NK-92 (cell line): Measurements from ENCODE around the gene CUEDC1.

Source experiments
- DNase-seq: peaks from one replicate; lab custom pipeline; 2025; ENCODE audit not compliant: unreplicated experiment; lab: John Stamatoyannopoulos, UW

CUEDC1 gene, protein sequence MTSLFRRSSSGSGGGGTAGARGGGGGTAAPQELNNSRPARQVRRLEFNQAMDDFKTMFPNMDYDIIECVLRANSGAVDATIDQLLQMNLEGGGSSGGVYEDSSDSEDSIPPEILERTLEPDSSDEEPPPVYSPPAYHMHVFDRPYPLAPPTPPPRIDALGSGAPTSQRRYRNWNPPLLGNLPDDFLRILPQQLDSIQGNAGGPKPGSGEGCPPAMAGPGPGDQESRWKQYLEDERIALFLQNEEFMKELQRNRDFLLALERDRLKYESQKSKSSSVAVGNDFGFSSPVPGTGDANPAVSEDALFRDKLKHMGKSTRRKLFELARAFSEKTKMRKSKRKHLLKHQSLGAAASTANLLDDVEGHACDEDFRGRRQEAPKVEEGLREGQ

DNA sequence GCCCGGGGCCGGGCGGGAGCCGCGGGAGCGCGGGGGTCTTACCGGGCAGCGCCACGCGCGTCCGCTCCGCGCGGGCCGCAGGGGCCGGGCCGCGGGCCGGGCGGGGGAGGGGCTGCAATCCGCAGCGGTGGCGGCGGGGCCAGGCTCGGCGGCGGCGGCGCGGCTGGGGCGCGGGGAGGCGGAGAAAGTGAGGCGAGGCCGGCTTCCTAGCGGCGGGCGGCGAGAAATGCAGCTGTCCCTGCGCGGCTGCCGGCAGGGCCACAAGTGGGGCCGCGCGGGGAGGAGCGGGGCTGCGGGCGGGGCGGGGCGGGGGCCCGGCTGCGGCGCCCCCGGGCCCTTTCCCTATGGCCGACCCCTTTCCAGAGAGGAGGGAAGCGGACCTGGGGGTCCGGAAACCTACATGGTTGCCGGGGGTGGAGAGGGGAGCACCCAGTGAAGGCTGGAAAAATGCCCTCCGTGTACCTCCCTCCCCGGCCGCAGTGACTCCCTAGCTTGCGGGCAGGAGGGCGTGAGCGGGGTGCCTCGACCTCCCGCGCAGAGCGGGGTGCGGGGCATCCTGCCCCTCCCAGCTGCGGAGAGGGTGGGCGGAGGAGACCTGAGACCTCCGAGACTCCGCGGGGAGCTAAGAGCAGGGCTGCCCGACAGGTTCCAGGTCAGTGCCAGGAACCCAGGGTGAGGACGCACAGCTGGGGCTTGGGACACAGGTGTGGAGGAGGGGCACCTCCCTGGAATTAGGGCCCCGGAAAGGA, at the start of gene CUEDC1:
Gene CUEDC1, minus strand, starts transcription at position 230 of the 749 bp plus-strand sequence. CDS start 69,848 bp downstream, outside the sequence.
- no peak for DNase-seq

GRCh38 chr17:58004060-58004459, 48.8 kb upstream of the CUEDC1 start:
- no peak for DNase-seq

- no peak for DNase-seq
These were observed 47.8 kb upstream of the CUEDC1 start for GRCh38 chr17:58002973-58003372.

- no peak for DNase-seq
These were observed 47.1 kb upstream of the CUEDC1 start for GRCh38 chr17:58002154-58002948.

GRCh38 chr17:58001461-58002124, 46.4 kb upstream of the CUEDC1 start:
- DNase-seq, result no peak

DNA sequence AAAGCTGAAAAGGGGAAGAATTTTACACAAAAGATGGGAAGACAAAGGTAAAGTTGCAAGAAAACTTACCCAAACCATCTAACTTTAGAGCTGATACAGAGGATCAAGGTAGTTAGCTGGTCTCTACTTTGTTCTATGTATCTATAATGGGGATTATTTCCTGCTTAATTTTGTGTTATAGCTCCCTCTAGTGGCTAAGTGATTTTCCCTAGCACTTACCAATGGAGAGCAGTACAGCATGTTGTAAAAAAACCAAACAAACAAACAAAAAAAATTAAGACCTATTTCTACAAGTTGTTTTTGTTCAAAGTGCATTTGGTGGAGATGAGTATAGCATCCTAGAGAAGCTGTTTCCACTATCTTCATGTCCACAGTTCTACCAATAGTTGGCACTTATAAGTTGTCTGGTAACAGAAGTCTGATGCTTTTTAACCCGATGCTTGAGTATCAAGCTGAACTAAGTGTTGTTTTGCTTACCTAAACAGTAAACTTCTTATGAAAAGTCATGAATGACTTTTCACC, 44.3 kb upstream of the CUEDC1 start:
- no peak for DNase-seq

GRCh38 chr17:57999010-57999495, 43.8 kb upstream of the CUEDC1 start:
- no peak for DNase-seq

GRCh38 chr17:57997085-57997809, 42.0 kb upstream of the CUEDC1 start:
- no peak for DNase-seq

DNA sequence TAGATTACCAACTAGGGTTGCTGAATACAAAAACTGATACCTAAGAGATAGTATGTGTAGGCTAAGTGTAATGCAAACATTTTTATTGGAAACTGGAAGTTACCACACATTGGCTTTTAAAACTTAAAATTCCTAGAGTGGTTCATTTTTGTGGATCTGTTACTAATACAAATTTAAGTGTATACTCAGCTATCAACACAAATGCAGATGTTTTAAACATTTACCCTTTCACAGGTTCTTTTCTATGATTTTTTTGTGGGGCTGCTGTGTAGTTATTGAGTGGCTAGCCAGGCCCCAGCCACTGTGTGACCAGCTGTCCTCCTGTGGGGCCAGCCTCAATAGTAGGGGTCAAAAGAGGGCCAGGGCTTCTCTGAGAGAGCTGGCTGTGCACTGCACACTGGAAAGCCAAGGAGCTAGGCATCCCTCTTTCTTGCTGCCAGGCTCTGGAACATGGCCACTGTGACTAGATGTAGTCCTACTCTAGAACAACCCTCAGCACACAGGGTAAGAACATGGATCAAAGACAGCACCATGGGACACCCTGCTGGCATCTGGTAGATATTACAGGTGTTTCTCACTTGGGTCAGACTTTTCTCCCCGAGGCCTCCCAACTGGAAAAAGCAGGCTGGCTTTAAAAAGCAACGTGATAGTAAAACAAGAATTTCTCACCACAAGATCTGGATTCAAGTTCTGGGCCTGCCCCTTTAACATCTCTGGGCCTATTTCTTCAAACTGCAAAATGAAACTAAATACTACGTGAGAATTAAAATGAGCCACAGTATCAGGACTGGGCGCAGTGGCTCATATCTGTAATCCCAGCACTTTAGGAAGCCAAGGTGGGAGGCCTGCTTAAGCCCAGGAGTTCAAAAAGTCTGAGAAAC, 40.1 kb upstream of the CUEDC1 start:
- DNase-seq, result no peak

GRCh38 chr17:57994436-57994835, 39.2 kb upstream of the CUEDC1 start:
- DNase-seq, result no peak

- no peak for DNase-seq
These were observed 38.5 kb upstream of the CUEDC1 start for GRCh38 chr17:57993471-57994365.

DNA sequence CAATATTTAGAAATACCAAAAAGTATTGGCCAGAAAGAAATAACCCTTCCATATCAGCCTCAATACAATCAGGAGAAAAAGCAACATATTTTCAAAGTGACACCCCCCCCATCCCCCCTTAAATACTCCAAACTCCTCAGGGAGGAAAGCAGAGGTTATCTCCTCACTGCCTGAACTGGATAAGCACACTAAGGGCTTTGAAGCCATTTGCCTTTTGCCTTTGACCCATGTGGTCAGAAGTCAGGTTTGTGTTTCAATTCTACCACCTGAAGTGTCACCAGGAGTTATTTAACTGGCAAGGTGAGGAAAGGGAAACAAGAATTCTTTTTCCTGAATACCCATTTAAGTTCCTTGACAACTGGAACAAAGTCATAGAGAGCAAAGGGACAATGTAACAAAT, 36.3 kb upstream of the CUEDC1 start:
- DNase-seq, result no peak

DNA sequence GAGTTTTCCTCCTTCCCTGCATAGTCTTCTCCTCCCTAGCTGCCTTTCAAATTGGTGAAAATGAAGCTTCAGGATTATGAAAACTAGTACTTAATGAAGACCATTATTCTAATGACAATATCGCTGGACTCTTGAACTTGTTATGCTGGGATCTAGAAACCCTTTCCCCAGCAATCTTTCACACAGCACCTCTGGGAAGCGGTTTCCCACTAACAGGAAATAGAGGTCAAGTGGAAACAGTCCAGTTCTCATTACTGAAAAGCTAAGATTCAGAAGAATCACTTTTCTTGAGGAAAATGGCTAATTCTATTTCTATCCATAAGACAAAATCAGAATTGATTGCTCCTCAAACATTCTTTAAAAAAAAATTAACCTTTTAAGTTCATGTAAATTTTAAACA, 34.8 kb upstream of the CUEDC1 start:
- no peak for DNase-seq

DNA sequence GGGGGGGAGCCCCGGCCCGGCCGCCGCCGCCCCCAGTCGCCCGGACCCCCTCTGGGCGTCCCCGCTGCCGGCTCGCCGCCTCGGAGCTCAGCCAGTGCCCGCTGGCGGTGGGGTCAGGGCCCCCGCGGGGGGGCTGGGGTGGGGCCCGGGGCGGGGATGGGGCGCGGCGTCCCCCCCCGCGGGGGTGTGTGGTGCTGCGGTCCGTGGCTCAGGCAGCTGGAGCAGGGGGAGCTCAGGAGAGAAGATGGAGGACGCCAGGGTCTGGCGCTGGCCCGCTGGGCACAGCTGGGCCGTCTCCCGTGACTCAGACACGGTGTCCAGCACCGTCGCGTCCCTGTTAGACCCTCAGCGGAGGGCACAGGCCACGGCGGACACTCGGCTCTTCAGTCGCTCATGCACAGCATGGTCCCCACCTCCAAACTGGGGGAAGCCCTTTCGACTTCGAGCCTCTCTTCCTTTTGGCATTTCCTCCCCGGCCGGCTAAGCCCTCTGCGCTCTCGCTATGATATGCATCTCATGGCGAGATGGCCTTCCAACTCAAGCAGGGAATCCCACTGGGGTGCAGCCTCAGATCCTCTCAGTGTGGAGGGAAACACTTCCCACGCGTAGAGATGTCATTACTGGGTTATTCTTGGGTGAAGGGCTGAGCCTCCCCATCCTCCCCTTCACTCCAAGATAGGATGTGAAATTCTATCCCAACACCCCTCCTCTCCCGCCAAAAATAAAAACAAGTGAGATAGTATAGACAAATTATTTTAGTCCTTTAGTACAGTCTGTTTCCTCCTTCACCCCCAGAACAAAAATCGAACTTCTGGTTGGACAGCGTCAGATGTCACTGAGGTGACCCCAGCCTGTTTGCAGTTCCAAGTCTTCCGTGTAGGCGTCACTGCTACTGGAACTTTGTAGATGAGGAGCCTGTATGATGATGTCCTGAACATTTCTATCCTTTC, 33.4 kb upstream of the CUEDC1 start:
- DNase-seq, result no peak

DNA sequence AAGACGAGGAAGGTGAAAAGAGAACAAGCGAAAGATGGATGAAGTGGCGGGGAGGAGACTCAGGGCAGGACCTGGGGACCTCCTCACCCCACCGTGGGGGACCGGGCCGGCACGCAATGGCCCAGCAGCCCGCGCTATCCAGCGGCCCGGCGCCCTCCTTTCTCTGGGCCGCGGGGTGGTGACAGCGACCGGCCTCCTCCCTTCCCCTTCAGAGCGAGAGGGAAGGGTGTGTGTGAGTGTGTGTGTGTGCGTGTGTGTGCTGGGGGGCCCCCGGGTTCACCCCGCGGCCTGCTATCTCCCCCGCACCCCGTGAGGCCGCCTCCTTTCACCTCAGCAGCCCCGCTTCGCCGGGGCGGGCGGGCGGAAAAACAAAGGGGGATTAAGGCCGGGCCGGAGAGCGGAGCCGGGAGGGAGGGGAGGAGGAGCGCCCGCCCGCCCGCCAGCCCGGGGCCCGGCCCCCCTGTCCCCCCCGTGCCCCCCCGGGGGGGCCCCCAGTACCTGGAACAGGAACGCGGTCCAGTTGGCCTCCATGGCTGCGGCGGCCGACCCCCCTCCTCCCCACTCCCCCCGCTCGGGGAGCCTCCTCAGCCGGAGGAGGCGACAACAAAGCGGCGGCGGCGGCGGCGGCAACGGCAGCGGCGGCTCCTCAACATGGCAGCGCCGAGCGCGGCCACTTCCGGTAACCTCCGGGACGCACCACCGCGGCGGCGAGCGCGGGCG, 32.5 kb upstream of the CUEDC1 start, which contains the start of gene VEZF1:
Gene VEZF1, minus strand, starts transcription at position 674 of the 720 bp plus-strand sequence. Its CDS starts 143 bp downstream, at position 531.
- no peak for DNase-seq
